Suppressor macrophage treated with lipopolysaccharide for 1 hour (primary cell): ENCODE data around the gene DNM2.
A peak's percentile ranks its signal among the peaks of the same experiment; 100 is the strongest.
"Not testable (repeated sequence)": the region's sequence is repeated elsewhere in the genome, so short reads cannot be mapped to it uniquely, and the experiment has no call there.

Experiments
- DNase-seq, 3 donors: peaks; one replicate each; pipeline ENCODE4 v3.0.0-alpha.2; 2020 to 2022

The DNM2 gene

GRCh38 chr19:10870955-10871603, 153.2 kb downstream of the DNM2 start, which contains the start of gene CARM1:
Gene CARM1 (plus strand): TSS chr19:10871553. CDS start chr19:10871703, 150 bp downstream.
- DNase-seq, result peak; percentile 98 to 100 (median 99)

DNA sequence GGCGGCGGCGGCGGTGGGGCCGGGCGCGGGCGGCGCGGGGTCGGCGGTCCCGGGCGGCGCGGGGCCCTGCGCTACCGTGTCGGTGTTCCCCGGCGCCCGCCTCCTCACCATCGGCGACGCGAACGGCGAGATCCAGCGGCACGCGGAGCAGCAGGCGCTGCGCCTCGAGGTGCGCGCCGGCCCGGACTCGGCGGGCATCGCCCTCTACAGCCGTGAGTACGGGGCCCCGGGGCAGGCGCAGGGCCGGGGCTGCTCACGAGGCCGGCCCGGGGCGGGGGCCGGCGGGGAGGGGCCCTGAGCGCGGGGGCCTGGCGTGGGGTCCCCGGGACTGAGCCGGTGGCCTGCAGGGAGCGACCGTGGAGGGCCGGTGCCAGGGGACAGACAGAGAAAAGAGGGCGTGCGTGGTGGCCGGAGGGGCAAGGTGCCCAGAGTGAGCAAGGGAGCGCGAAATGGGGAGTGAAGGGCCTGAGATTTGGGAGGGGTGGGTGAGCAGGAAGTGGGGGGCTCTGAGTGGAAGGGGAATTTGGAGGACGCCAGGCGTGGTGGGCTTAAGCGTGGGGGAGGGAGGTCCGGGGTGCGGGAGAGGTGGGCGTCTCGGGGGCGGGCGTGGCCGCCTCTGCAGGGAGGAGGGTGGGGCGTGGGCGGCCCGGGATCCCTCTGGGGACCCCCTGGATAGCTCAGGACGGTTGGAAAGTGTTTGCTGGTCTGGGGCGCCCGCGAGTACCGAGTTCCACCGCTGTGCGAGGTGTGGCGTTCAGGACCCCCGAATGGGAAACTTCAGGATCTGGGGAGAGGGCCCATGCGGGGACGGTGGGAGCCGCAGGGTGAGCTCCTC, 154.0 kb downstream of the DNM2 start:
- DNase-seq, result peak; percentile 34 to 65 (median 41)

DNA sequence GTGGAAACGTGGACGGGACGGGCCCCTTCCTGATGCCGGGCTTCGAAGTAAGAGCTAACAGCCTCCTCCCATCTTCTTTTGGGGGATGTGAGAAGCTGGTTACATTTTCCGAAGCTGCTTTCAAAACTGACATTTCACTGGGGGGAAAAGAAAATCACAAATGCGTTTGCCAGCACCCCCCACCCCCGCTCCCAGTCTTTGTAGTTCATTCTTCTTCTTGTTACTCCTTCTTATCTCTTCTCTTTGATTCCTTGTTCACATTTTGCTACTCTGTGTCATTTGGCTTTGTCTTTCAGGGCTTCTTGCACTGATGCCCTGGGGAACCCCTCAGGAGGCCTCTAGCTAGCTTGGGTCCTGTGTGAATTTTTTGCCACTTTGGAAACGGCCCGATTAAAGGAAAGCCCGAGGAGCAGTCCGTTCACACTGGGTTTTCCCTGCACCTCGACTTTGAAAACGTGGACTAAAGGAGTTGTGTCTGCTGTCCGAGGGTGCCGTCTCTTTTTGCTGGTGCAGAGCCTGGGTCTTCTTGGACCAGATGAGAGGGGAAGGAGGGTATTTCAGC, 154.7 kb downstream of the DNM2 start:
- no peak for DNase-seq

DNA sequence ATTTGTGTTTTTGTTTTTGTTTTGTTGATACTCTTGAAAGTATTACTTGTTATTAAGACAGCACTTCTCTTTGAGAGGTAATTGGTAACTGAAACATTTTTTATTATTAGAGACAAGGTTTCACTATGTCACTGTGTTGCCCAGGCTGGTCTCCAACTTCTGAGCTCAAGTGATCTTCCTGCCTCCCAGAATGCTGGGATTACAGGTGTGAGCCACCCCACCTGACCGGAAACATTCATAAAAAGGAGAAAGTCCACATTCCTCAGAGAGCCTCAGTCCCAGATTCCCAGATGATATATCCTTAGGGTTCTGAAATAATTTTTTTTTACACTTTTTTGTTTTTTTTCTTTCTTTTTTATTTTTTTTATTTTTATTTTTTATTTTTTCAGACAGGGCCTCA, 156.1 kb downstream of the DNM2 start:
- no peak for DNase-seq

DNA sequence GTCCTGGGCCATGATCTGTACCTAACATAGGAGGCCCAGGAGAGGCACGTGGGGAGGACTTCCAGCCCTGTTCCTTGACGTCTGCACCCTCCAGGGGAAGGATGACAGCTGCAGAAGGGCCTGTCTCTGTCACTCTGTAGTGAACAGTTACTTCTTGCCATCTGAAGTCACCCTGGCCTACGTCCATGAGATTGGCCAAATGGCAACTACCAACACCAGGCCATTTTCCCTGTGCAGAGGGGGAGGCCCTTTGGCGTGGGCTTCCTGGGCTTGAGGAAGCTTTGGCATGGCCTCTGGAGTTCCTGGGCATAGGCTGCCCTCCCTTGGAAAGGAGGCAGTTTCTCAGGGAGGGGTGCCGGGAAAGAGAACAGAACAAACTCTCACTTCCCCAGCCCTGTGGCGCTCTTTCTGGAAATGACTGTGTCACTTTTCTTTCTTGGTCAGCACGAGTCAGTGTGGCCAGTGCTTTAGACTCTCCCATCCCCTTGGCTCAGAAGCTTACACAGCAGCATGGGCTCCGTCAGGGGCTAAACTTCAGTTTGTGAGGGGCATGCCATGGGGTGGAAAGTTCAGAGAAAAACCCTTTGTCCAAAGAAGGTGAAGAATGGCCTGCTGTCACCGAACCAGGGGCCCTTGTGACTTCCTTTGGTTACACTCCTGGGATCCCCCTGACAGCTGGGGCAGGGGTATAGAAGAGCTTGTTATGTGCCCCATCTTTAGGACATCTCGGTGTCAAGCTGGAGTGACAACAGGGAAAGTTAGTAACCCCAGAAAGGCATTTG, 158.8 kb downstream of the DNM2 start:
- DNase-seq, result peak; percentile 82 to 93 (median 86)

DNA sequence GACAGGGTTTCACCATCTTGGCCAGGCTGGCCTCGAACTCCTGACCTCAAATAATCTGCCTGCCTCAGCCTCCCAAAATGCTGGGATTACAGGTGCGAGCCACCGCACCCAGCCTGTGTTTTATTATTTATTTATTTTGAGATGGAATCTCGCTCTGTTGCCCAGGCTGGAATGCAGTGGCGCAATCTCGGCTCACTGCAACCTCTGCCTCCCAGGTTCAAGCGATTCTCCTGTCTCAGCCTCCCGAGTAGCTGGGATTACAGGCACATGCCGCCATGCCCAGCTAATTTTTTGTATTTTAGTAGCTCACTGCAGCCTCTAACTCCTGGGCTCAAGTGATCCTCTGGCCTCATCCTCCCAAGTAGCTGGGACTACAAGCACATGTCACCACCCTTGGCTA, 159.7 kb downstream of the DNM2 start:
- not testable (repeated sequence) for DNase-seq

- no peak for DNase-seq
Observed at GRCh38 chr19:10878253-10878652, 160.4 kb downstream of the DNM2 start.
